Suprapubic skin (tissue), 4 donors: ENCODE measurements around the gene ABCC3. TPM values are rescaled to one million over a fixed set of nuclear protein-coding genes. Genes with fewer than 3 reads are reported as not detected.

Experiments
- DNase-seq, 2 donors: peaks; one replicate each; pipeline ENCODE4 v3.0.0-alpha.2; 2019; ENCODE audit warnings: low spot score in 2 of 2
- H3K27ac ChIP-seq: fragments of 200-600 bp; sonication (generic); one replicate; pipeline ENCODE4 v1.5.1; 2019
- H3K27me3 ChIP-seq: fragments of 200-600 bp; sonication (generic); one replicate; pipeline ENCODE4 v1.5.1; 2019
- H3K36me3 ChIP-seq: fragments of 200-600 bp; sonication (generic); one replicate; pipeline ENCODE4 v1.5.1; 2019
- H3K4me1 ChIP-seq: fragments of 200-600 bp; sonication (generic); one replicate; pipeline ENCODE4 v1.5.1; 2019
- H3K4me3 ChIP-seq: fragments of 200-600 bp; sonication (generic); one replicate; pipeline ENCODE4 v1.5.1; 2019; ENCODE audit warnings: mild to moderate bottlenecking
- H3K9me3 ChIP-seq: fragments of 200-600 bp; sonication (generic); one replicate; pipeline ENCODE4 v1.5.1; 2019
- EP300 ChIP-seq: sonication (generic); formaldehyde crosslinking; IDR thresholded peaks from one replicate; pipeline ENCODE4 v1.6.1; 2017; ENCODE audit warnings: antibody characterized with exemption
- POLR2A ChIP-seq, 2 donors: fragments of 450-650 bp; IDR thresholded peaks; one replicate each; pipeline ENCODE4 v1.6.1; 2017; ENCODE audit warnings: antibody characterized with exemption in 2 of 2, mild to moderate bottlenecking in 2 of 2, moderate library complexity in 2 of 2
- POLR2AphosphoS5 ChIP-seq, 3 donors: sonication (generic); formaldehyde crosslinking; IDR thresholded peaks; one replicate each; pipeline ENCODE4 v1.6.1; 2017; ENCODE audit warnings: antibody characterized with exemption in 3 of 3
- WGBS: methylation state at CpG from one replicate; pipeline ENCODE4 v1.1.5; 2018; 5-methylcytosine and 5-hydroxymethylcytosine counted together
- total RNA-seq, 4 donors: library from RNA; depleted of rRNA; stranded (reverse); fragments of >200 nt; gene quantifications; one replicate each; pipeline ENCODE4 v1.1.0, GENCODE V29; 2016
- TF ChIP-seq, protein P1 (sequence below), 2 donors: fragments of 200-600 bp in 1 of 2; fragments of 450-650 bp in 1 of 2; sonication (generic) in 1 of 2; IDR thresholded peaks; one replicate each; pipeline ENCODE4 v1.5.1; 2016 to 2019; ENCODE audit warnings: antibody characterized with exemption in 2 of 2, mild to moderate bottlenecking in 1 of 2, moderate library complexity in 1 of 2

Gene ABCC3
- total RNA-seq, 4 donors from 2014 or later, result 31.7 to 113 (median 36.2) TPM

DNA sequence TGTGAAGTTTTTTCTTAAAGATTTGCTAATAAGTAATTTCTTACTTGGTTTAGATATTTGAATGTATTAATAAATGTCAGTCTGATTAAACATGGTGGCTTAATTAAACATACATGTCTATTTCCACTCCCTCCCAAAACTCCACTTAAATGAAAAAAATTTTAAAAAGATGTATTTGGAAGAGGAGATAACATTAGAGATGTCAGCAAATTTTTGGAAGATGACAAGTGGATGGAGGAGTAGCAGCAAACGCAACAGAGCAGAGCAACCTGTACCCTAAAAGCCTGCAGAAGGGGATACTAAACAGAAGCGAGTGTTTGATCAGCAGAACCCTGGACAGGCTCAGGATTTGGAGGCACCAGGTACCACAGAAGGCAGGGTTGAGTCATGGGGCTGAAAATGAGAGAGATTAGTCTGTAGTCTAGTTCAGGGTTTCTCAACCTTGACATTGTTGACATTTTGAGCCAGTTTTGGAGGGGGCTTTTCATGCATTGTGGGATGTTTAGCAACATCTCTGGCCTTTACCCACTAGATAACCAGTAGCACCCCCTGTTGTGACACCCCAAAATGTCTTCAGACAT is 102.5 kb downstream of the ABCC3 start:
- no peak for TF ChIP-seq POLR2A (IDR thresholded peaks at IDR 0.05)
- no peak for TF ChIP-seq POLR2AphosphoS5 (IDR thresholded peaks at IDR 0.05)
- TF ChIP-seq, protein P1, sequence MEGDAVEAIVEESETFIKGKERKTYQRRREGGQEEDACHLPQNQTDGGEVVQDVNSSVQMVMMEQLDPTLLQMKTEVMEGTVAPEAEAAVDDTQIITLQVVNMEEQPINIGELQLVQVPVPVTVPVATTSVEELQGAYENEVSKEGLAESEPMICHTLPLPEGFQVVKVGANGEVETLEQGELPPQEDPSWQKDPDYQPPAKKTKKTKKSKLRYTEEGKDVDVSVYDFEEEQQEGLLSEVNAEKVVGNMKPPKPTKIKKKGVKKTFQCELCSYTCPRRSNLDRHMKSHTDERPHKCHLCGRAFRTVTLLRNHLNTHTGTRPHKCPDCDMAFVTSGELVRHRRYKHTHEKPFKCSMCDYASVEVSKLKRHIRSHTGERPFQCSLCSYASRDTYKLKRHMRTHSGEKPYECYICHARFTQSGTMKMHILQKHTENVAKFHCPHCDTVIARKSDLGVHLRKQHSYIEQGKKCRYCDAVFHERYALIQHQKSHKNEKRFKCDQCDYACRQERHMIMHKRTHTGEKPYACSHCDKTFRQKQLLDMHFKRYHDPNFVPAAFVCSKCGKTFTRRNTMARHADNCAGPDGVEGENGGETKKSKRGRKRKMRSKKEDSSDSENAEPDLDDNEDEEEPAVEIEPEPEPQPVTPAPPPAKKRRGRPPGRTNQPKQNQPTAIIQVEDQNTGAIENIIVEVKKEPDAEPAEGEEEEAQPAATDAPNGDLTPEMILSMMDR (IDR thresholded peaks at IDR 0.05), result no peak
- TF ChIP-seq EP300, result no peak
- DNase-seq, result no peak
- no peak overlapping the region for H3K4me3 ChIP-seq
- WGBS, result 92% methylated on average over 2 of the region's 2 CpGs
- H3K4me1 ChIP-seq, result peaks cover 11% of the 10 kb centered on the region
- no peak overlapping the region for H3K27ac ChIP-seq
- H3K27me3 ChIP-seq, result no peaks in the 10 kb centered on the region
- H3K9me3 ChIP-seq, result no peaks in the 10 kb centered on the region
- H3K36me3 ChIP-seq, result peaks cover 52% of the 10 kb centered on the region

DNA sequence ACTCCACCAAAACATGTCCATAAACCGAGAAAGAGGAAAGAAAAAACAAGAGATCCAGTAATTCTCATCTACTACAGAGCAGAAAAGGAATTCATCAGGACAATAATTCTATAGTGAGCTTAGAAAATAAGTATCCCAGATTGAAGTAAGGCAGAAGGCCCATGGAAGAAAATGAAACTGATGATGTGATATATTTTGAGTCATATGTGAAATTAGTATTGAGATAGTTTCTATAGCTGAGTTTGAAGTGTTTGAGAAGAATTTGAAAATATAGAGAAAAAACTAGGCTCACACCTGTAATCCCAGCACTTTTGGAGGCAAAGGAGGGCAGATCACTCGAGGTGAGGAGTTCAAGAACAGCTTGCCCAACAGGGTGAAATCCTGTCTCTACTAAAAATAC is 104.4 kb downstream of the ABCC3 start:
- Histone ChIP-seq H3K9me3 (no peaks in the 10 kb centered on the region), H3K27ac (no peak overlapping the region), H3K27me3 (no peaks in the 10 kb centered on the region), H3K4me3 (no peak overlapping the region), H3K4me1 (peaks cover 5% of the 10 kb centered on the region), H3K36me3 (peaks cover 71% of the 10 kb centered on the region)
- TF ChIP-seq POLR2A (IDR thresholded peaks at IDR 0.05), result no peak
- TF ChIP-seq, protein P1 (IDR thresholded peaks at IDR 0.05), result no peak
- TF ChIP-seq EP300, result no peak
- no peak for TF ChIP-seq POLR2AphosphoS5 (IDR thresholded peaks at IDR 0.05)
- no peak for DNase-seq
- 82% methylated on average over 2 of the region's 2 CpGs for WGBS

Other genes with a start within 250 kb of the ABCC3 start
- gene LRRC59, start 237.4 kb upstream of the ABCC3 start, total RNA-seq, result 10 to 100 TPM; 16.5 to 58.0 (median 39.0) TPM
- 100 to 1,000 TPM in 1 of 4 donors, 10 to 100 TPM in 3; 61.2 to 164 (median 69.8) TPM for gene ACSF2, start 208.7 kb upstream of the ABCC3 start, total RNA-seq
- 10 to 100 TPM in 1 of 4 donors, 1 to 10 TPM in 3; 4.5 to 15.4 (median 7.2) TPM for gene CHAD, start 166.0 kb upstream of the ABCC3 start, total RNA-seq
- 10 to 100 TPM; 27.3 to 41.3 (median 30.1) TPM for gene RSAD1, start 156.0 kb upstream of the ABCC3 start, total RNA-seq
- gene MYCBPAP, start 126.4 kb upstream of the ABCC3 start, total RNA-seq, result 1 to 10 TPM in 2 of 4 donors, under 1 TPM in 2; 0.42 to 4.6 (median 1.3) TPM
- 100 to 1,000 TPM in 1 of 4 donors, 10 to 100 TPM in 3; 30.3 to 110 (median 78.5) TPM for gene EPN3, start 102.1 kb upstream of the ABCC3 start, total RNA-seq
- 10 to 100 TPM; 36.5 to 75.4 (median 50.9) TPM for gene SPATA20, start 87.7 kb upstream of the ABCC3 start, total RNA-seq
- gene CACNA1G, start 74.2 kb upstream of the ABCC3 start, total RNA-seq, result 1 to 10 TPM; 1.1 to 9.9 (median 2.7) TPM
- 10 to 100 TPM; 21.4 to 33.8 (median 26.6) TPM for gene ANKRD40, start 73.0 kb downstream of the ABCC3 start, total RNA-seq
- 100 to 1,000 TPM in 1 of 4 donors, 10 to 100 TPM in 3; 31.5 to 267 (median 42.6) TPM for gene LUC7L3, start 84.7 kb downstream of the ABCC3 start, total RNA-seq
- gene ANKRD40CL, start 132.6 kb downstream of the ABCC3 start, total RNA-seq, result not detected
- under 1 TPM; 0.36 to 0.93 (median 0.65) TPM for gene WFIKKN2, start 200.7 kb downstream of the ABCC3 start, total RNA-seq
- gene TOB1, start 231.5 kb downstream of the ABCC3 start, total RNA-seq, result 100 to 1,000 TPM; 151 to 255 (median 174) TPM